GM18508 (cell line): ENCODE measurements around the gene TSFM.

Source experiments
- ATAC-seq: cut with Tn5 transposase; IDR thresholded peaks from one replicate; pipeline ENCODE4 v1.9.1; 2021; ENCODE audit warnings: moderate number of reproducible peaks; ENCODE audit not compliant: insufficient read depth, unreplicated experiment

Gene TSFM

DNA sequence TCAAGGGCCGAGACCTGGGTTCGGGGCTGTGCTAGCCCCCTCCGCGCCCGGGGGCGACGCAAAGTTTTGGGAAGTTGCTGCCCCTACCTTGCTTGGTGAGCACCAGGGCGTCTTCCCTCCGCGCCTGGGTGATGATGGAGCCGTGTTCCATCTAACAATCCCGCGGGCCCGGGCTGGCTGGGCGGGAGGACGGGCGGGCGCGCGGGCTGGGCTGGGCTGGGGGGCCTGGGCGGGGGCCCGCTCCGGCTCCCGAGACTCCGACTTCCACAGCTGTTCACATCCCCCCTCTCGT lies 63.6 kb downstream of the TSFM start:
- ATAC-seq, result no peak

DNA sequence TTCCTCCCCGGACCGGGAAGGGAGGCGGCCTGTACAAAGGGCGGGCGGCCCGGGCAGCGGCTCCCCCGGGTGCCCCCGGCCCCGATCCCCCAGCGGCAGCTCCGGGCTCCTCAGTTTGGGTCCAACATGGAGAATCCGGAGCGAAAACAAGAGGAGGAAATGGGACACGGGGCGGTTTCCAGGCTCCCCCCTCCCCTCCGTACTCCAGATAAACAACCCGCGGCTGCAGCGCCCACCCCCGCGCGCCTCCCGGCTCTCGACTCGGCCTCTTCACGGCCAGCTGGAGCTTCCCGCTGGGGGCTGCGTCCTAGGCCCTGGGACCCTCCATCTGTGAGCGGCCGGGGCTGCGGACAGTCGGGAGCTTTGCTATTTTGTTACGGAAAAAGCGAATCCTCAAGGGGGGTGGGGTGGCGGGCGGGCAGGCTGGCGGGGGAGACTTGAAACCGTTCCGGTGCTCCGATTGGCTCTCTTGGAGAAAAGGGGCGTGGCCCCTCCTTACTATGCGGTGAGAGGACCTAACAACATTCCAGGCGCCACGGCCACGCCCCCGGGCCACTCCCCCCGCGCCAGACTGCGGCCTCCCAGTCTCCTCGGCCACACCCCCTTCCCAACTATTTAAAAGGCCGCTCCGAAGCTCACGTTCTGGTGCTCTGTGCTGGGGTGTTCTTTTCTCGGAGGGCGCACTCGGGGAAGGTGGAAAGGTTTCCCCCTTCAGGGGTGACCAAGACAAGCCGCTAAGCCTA lies 64.2 kb downstream of the TSFM start, which contains the start of gene CTDSP2:
Gene CTDSP2, minus strand, starts transcription at position 153 of the 743 bp plus-strand sequence. CDS start 294 bp downstream, outside the sequence.
- ATAC-seq, result no peak
